Stimulated activated CD8-positive, alpha-beta memory T cell treated with anti-CD3 and anti-CD28 coated beads, Interleukin-12 subunit alpha, Interleukin-12 subunit beta, amount 100 ng/mL, for 4 hours (primary cell): Measurements from ENCODE around the gene ANKRD30A.
"Not testable (repeated sequence)": the region's sequence is repeated elsewhere in the genome, so short reads cannot be mapped to it uniquely, and the experiment has no call there.

Experiments used
- DNase-seq: peaks from one replicate; pipeline ENCODE4 v3.0.0-alpha.2; 2020; ENCODE audit warnings: low read depth

Gene ANKRD30A

DNA sequence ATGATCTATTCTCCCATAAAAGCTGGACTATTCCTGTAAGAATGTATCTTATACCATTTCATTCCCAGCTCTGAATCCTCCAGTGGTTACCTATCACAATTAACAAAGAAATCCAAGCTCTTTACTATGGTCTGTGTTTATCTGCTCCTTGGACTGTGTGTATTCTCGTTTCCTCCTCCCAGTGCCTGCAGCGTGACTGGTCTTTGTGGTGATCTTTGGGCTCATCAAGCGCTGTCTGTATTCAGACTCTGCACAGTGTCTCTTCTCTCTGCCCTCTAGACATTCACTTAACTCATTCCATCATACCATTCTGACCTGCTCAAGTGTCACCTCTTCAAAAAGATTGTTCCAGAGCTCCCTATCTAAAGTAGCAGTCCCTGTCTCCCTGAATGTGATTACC is 130.4 kb downstream of the ANKRD30A start:
- DNase-seq, result not testable (repeated sequence)

DNA sequence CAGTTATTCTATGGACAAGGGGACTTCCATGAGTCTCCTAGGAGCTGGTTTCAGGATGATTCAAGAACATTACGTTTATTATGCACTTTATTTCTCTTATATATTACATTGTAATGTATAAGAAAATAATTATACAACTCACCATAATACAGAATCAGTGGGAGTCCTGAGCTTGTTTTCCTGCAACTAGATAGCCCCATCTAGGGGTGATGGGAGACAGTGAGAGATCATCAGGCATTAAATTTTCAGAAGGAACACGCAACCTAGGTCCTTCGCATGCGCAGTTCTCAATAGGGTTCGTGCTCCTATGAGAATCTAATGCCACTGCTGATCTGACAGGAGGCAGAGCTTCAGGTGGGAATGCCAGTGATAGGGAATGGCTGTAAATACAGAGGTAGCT is 137.9 kb downstream of the ANKRD30A start:
- no peak for DNase-seq

DNA sequence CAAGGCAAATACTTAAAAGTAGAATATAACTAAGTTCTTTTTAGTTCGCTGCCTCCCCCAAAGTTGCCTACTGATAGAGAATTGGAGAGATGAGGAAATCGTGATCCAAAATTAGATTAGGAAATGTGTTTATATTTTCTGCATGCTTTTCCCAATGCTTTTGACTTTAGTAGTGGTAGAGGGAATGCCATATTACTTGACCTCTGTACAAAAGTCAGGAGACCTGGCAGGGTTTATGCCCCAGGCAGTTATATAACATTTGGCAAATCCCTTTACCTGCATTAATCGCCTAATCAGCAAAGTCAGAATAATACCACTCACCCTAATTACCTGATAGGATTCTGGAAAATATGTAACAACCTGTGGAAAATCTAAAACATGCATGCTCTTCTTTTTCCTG is 142.9 kb downstream of the ANKRD30A start:
- DNase-seq, result no peak

DNA sequence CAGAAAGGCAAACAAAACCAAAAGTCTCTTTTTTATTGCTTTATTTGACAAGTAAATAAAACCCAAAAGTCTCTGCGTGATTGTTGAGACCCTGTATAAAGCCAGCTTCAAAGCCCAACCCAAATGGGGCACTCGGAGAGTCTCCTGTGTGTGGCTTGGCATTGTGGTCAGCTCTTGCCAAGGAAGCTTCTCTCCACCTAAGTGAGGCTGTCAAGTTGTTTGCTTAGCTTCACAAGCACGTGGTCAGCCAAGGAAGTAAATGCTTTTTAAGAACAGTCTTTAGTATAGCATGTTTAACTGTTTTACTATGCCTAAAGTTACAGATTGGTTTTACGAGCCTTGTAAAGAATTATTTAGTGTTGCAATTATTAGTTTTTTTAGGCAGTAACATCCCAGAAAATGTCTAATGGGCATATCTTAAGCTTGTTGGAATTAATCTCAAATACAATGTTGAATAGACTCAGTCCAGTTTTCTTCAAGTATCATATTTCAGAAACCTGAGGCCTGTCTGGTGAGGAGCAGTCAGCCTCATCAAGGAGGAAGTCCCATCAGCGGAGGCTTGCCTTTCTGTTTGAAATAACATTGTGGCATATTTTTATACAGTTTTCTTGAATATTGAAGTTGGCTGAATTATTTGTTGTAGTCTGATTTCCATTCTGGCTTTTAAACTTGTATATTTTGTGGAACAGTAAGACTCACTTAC is 144.3 kb downstream of the ANKRD30A start:
- DNase-seq, result no peak

DNA sequence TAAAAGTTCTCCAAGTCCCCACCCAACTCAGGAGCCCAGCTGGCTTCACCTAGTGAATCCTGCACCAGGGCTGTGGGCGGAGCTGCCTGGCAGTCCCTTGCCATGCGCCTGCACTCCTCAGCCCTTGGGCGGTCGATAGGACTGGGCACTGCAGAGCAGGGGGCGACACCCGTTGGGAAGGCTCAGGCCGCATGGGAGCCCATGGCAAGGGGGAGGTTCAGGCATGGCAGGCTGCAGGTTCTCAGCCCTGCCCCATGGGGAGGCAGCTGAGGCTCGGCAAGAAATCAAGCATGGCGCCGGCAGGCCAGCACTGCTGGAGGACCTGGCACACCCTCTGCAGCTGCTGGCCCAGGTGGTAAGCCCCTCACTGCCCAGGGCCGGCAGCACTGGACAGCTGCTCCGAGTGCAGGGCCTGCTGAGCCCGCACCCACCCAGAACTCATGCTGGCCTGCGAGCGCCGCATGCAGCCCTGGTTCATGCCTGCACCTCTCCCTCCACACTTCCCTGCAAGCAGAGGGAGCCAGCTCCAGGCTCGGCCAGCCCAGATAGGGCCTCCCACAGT is 149.9 kb downstream of the ANKRD30A start:
- no peak for DNase-seq

DNA sequence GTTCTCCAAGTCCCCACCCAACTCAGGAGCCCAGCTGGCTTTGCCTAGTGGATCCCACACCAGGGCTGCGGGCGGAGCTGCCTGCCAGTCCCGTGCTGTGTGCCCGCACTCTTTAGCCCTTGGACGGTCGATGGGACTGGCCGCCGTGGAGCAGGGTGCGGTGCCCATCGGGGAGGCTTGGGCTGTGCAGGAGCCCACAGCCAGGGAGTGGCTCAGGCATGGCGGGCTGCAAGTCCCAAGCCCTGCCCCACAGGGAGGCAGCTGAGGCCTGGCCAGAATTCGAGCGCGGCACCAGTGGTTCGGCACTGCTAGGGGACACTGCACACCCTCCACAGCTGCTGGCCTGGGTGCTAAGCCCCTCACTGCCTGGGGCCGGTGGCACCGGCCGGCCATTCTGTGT is 159.7 kb downstream of the ANKRD30A start:
- DNase-seq, result no peak

DNA sequence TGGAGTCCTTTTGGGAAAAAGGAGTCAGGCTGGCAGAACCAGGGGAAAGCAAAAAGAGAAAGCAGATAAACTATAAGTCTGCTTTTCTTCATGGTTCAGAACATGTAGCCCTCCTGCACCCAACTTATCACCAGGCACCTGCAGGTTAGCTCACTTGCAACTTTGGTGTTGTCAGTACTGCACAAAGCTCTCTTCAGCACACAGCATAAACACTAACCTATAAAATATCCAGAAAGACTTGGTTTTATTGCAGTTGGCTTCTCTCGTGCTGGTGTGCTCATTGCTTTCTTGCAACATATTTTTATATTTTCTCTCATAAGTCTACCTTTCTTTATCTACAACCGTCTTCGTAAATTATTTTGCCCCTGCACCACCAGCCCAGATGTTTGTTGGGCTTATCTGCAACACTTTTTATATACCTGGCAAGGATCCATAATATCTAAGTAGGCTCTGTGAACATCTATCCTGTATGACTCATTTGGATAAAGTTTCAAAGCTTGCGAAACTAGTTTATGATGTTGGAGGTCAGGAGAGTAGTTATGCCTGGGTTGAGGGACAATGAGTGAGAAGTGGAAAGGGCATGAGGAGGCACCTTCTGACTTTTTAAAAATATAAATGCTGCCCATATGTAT is 164.6 kb downstream of the ANKRD30A start:
- DNase-seq, result no peak

DNA sequence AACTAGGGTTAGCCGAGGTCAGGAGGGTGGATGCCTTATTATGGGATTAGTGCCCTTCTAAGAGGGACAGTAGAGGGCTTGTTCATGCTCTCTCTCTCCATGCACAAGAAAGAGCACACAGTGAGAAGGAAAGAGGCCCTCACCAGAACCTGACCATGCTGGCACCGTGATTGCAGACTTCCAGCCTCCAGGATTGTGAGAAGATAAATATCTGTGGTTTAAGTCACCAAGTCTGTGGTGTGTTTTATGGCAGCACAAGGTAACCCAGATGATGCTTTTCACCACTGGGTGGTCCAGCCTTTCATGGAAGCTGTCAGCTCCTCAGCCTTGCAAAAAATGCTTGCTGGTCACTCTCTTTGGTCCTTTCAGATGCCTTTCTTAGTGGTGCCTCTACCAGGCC is 175.9 kb downstream of the ANKRD30A start:
- DNase-seq, result no peak

DNA sequence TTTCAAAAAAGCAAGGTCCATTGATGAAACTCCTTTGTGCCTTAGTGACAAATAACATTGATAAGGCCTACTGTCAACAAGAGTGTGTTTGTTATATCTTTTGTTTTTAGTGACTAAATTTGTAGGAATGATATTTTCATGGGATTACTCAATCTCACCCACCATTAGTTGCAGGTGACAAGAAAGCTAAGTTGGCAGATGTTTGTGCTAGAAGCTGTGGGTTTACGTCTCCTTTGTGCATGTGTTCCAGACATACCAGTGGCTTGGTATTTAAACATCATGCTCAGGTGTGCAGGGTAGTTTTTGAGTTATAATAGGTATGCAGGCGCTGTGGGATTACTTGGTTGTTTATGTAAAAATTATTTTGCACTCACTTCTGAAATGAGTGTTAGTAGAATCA is 178.6 kb downstream of the ANKRD30A start:
- no peak for DNase-seq

DNA sequence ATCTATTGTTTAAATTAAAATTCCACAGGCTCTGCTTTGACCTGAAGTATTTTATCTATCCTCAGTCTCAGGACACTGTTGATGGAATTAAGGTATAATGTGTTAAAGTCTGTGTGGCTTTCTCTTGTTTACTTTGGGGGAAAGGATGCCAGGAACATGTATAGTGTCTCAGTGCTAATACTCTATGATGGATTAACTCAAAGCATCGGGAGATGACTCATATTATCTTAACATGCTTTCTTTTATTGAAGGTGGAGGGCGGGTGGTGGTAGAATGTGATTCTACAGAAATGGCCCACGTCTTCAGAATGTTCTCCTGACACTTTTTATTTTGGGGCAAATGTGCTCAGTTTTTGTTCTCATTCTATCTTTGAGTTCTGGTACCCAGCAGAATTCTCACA is 189.0 kb downstream of the ANKRD30A start:
- no peak for DNase-seq

DNA sequence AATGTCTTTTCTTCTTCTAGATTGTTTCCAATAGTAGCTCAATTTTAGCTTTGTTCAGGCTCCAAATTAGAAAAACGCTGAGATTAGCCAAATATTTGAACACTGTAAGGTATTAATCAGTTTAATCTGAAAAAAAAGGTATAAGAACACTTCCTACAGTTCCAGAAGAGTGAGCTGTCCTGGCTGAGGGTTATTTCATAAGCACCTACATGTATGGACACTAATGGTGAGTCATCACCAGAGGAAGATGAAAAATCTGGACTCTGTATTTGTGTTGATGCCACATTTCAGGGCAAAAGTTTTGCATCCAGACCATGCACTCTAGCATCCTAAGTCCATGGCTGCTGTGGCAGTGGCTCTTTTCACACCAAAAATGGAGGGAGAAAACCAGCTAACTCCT is 189.5 kb downstream of the ANKRD30A start:
- DNase-seq, result no peak

DNA sequence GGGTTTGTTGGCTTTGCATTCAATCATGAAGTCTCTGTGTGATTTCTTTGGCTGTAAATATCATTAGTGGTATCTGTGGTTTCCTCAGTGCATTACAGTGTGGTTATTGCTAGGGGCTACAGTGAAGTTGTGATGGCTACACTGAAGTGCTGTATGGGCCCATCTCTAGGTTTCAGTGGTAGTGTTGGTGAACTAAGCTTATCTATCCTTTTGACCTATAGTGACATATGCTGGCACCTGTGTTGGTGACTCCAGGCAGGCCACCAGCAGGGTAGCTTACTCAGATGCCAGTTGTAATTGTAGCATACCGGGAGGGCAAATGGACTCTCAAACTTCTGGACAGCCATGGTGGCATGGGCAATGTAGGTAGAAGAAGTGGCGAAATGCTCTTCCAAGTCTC is 219.0 kb downstream of the ANKRD30A start:
- no peak for DNase-seq

DNA sequence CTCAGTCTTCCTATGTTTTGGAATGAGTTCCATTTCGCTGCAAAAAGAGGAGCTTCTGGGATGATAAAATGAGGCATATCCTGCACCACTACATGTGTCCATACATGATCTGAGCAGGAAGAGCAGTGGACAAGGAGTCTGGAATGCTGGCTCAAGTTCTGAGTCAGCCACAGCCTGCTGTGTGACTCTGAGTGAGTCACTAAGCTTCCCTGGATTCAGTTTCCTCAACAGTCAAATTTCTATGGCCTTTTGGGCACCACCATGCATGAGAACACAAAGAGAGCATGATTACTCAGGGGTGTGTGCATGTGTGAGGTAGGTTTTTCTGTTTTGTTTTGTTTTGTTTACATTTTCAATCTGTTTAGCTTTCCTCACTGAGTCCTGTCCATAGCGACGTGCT is 254.6 kb downstream of the ANKRD30A start:
- DNase-seq, result no peak

DNA sequence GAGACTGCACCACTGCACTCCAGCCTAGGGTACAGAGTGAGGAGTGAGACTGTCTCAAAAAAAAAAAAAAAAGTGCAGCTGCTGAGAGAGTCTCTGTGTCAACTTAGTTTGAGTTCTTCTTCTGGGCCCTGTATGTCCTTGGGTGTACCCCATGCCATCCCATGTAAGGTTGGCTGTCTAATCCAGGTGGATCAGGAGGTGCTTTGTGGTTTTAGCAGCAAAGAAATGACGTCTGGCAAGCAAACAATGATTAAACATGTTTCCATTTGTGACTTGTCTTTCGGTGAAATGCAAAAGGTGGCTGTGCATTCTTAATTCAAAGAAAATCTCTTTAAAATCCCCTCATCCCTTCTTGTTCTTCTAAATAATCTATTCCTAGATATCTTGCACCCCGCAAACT is 255.9 kb downstream of the ANKRD30A start:
- DNase-seq, result no peak

DNA sequence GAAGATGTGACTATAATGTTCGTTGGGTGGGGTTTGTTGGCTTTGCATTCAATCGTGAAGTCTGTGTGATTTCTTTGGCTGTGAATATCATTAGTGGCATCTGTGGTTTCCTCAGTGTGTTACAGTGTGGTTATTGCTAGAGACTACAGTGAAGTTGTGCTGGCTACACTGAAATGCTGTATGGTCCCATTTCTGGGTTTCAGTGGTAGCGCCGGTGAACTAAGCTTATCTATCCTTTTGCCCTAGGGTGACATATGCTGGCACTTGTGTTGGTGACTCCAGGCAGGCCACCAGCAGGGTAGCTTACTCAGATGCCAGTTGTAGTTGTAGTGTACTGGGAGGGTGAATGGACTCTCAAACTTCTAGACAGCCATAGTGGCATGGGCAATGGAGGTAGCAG is 259.5 kb downstream of the ANKRD30A start:
- DNase-seq, result no peak

DNA sequence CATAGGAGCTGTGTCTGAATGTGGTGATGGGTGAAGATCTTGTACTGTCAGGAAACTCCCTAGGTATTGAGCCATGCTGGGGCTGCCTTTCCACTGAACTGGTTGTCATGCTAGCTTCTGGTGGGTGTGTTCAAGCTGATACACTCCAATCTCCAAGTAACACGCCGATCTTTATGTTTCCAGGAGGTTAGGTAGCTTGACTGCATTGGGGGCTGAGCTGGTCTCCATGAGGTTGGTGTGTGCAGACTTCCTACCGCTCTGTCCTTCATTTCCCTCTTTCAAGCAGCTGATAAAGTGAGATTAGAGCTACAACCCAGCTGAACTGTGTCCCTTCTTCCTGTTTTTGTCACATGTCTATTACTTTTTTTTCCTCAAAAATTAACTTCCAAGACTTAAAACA is 265.5 kb downstream of the ANKRD30A start:
- no peak for DNase-seq

DNA sequence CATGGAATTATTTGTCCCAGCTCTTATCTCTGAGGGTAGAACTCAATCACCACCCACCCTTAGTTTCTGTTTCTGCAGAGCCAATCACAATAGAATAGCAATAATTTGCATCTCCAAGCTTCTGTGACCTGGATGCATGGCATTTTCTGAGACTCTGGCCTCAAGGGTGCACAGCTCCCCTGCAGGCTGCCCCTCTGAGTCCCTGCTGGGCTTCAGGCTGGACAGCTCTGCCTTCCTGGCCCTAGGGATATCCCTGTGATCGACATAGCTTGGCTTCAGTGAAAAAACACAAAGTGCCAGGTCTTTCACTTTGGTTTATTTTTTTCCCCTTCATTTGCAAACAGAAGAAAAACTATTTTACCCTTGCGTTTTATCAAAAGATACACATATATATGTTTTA is 275.4 kb downstream of the ANKRD30A start:
- DNase-seq, result not testable (repeated sequence)

DNA sequence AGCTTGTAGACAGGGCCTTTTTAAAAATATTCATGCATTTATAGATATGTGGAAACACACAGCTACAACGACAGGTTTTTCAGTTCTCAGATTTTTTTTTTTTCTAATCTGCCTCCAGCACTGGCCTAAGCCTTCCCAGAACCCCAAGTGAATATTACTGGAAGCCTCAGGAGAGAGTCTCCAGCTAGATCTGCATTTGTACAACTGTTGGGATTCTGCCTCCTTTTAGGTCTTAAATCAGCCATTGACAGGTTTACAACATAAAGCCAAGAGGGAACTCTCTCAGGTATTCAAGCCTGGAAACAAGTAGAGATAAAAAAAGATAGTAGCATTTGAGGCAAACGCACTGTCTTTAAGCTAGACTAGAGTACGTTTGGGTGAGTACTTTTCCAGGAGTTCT is 275.8 kb downstream of the ANKRD30A start:
- DNase-seq, result no peak

DNA sequence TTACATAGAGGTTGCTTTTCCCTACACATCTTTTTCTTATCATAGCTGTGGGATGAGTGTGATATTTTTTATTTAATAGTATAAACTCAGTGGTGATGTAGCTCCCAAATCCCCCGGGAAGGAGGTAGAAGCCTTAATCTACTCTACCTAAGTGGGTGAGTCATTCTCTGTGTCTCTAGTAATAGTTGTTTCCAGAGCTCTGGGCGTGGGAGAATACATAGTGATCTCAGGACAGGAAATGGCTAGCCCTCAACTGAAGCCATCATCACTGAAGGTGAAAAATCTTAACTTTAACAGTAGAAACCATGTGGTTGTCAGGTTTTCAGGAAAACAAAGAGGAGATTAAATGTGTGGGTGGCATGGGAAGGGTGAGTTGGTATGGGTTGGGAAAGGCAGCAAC is 278.4 kb downstream of the ANKRD30A start:
- DNase-seq, result no peak
